HepG2 (cell line): Measurements from ENCODE around the gene HLA-DMB. TPM values are rescaled to one million over a fixed set of nuclear protein-coding genes. Genes with fewer than 3 reads are reported as not detected.

Experiments used
- ARNTL ChIP-seq: sonication (generic); formaldehyde crosslinking; IDR thresholded peaks from 2 replicates; pipeline ENCODE4 v1.4.0; 2020; ENCODE audit warnings: mild to moderate bottlenecking, missing genetic modification reagents
- CBFB ChIP-seq: sonication (generic); formaldehyde crosslinking; IDR thresholded peaks from 2 replicates; pipeline ENCODE4 v1.4.0; 2020; ENCODE audit warnings: missing genetic modification reagents
- CEBPG ChIP-seq: IDR thresholded peaks from 2 replicates; pipeline ENCODE4 v1.6.1; 2016
- IKZF1 ChIP-seq: fragments of 450-650 bp; IDR thresholded peaks from 2 replicates; pipeline ENCODE4 v1.7.1; 2016
- LBX2 ChIP-seq: sonication (generic); formaldehyde crosslinking; IDR thresholded peaks from 2 replicates; pipeline ENCODE4 v1.5.0; 2020; ENCODE audit warnings: missing genetic modification reagents, mild to moderate bottlenecking, borderline replicate concordance
- MED1 ChIP-seq: sonication (generic); formaldehyde crosslinking; IDR thresholded peaks from 2 replicates; pipeline ENCODE4 v1.4.0; 2020; ENCODE audit warnings: missing genetic modification reagents
- NFE2 ChIP-seq: sonication (generic); formaldehyde crosslinking; IDR thresholded peaks from 2 replicates; pipeline ENCODE4 v1.4.0; 2020; ENCODE audit warnings: missing genetic modification reagents
- NR2F1 ChIP-seq, 2 experiments: fragments of 450-650 bp in 1 of 2; formaldehyde crosslinking in 1 of 2; IDR thresholded peaks; 2 replicates each; pipeline versions ENCODE4 v1.5.0 to v1.6.1; 2016 to 2020; ENCODE audit warnings: mild to moderate bottlenecking in 1 of 2, missing compliant biosample characterization in 1 of 2, missing genetic modification reagents in 1 of 2, moderate library complexity in 1 of 2
- NR2F2 ChIP-seq: IDR thresholded peaks from 2 replicates; pipeline ENCODE4 v1.6.1; 2012; ENCODE audit warnings: low read depth, inconsistent platforms, borderline replicate concordance
- SRSF4 ChIP-seq: fragments of 200-400 bp; formaldehyde crosslinking; IDR thresholded peaks from one replicate; pipeline ENCODE4 v1.6.1; 2018; ENCODE audit warnings: mild to moderate bottlenecking, low read depth, low read length, moderate library complexity; ENCODE audit not compliant: poor library complexity, severe bottlenecking
- TBX2 ChIP-seq: sonication (generic); formaldehyde crosslinking; IDR thresholded peaks from 2 replicates; pipeline ENCODE4 v1.5.0; 2020; ENCODE audit warnings: missing genetic modification reagents, mild to moderate bottlenecking, borderline replicate concordance
- TERF1 ChIP-seq: sonication (generic); formaldehyde crosslinking; IDR thresholded peaks from 2 replicates; pipeline ENCODE4 v1.8.0; 2022; ENCODE audit warnings: mild to moderate bottlenecking, missing genetic modification reagents, moderate library complexity
- U2AF2 ChIP-seq: fragments of 200-400 bp; formaldehyde crosslinking; IDR thresholded peaks from 2 replicates; pipeline ENCODE4 v1.6.1; 2017; ENCODE audit warnings: low read depth, mild to moderate bottlenecking, low read length
- ZMYM2 ChIP-seq: sonication (generic); formaldehyde crosslinking; IDR thresholded peaks from 2 replicates; pipeline ENCODE4 v1.8.0; 2022; ENCODE audit warnings: mild to moderate bottlenecking, missing genetic modification reagents
- ZNF256 ChIP-seq: sonication (generic); formaldehyde crosslinking; conservative IDR thresholded peaks from 2 replicates; pipeline ENCODE4 v1.4.0; 2020; ENCODE audit warnings: missing genetic modification reagents
- ZNF407 ChIP-seq: sonication (generic); formaldehyde crosslinking; IDR thresholded peaks from one replicate; pipeline ENCODE4 v1.5.1; 2020; ENCODE audit warnings: mild to moderate bottlenecking, missing genetic modification reagents; ENCODE audit errors: not compliant biosample characterization
- ZNF576 ChIP-seq: sonication (generic); formaldehyde crosslinking; IDR thresholded peaks from 2 replicates; pipeline ENCODE4 v1.4.0; 2020; ENCODE audit warnings: mild to moderate bottlenecking, missing genetic modification reagents
- ZSCAN29 ChIP-seq: sonication (generic); formaldehyde crosslinking; conservative IDR thresholded peaks from 2 replicates; pipeline ENCODE4 v1.4.0; 2020; ENCODE audit warnings: mild to moderate bottlenecking, missing genetic modification reagents
- polyA plus RNA-seq, 8 experiments: library from polyadenylated mRNA; depleted of rRNA in 3 of 8; stranded (reverse) in 7 of 8; unstranded in 1 of 8; fragments of >200 nt; fragmentation: Illumina TruSeq in 4 of 8; extraction: Trizol in 4 of 8; gene quantifications; 2 replicates each; pipeline versions ENCODE4 v1.2.1 to v1.2.3, GENCODE V29; 2011 to 2016; ENCODE audit warnings: low read depth in 4 of 8, missing spikeins in 1 of 8, mixed read lengths in 1 of 8; ENCODE audit not compliant: insufficient read depth in 1 of 8
- total RNA-seq, 5 experiments: library from RNA; depleted of rRNA; stranded (reverse); fragments of >200 nt; fragmentation: Illumina TruSeq; extraction: Trizol; gene quantifications; 2 replicates each; pipeline ENCODE4 v1.2.3, GENCODE V29; 2016; ENCODE audit warnings: low read depth in 1 of 5

HLA-DMB gene
- total and polyA plus RNA-seq, 2 of the 13 experiments (the other 11 are each of a cell fraction or from before 2014, with no cell fraction given), result not detected

GRCh38 chr6:32971581-32972352 lies 30.9 kb upstream of the HLA-DMB start (continued):
- no peak for TF ChIP-seq LBX2 (CRISPR knock-in tag)
- peak; percentile 71 for TF ChIP-seq SRSF4
- no peak; the same call in 1 of the 2 replicates for TF ChIP-seq MED1 (CRISPR knock-in tag)
- peak; percentile 50; the same call in 1 of the 2 replicates for TF ChIP-seq CBFB (CRISPR knock-in tag)
- TF ChIP-seq NR2F1 (CRISPR knock-in tag; IDR thresholded peaks at IDR 0.05), result peak in 1 of 2 experiments; percentile 56; a peak in 1 of 4 replicates
- TF ChIP-seq NFE2 (CRISPR knock-in tag), result no peak
- 0 out of 2 replicates have a peak, but pooled peaks have one; percentile 51 for TF ChIP-seq ZNF256 (CRISPR knock-in tag)
- TF ChIP-seq ZSCAN29 (CRISPR knock-in tag), result no peak
- TF ChIP-seq ZNF576, result 0 out of 2 replicates have a peak, but pooled peaks have one; percentile 17
- no peak for TF ChIP-seq TERF1
- no peak for TF ChIP-seq ZNF407
- peak; percentile 39 for TF ChIP-seq CEBPG
- peak; percentile 62 for TF ChIP-seq ARNTL (CRISPR knock-in tag)
- no peak for TF ChIP-seq IKZF1
- peak; percentile 51; the same call in 1 of the 2 replicates for TF ChIP-seq TBX2 (CRISPR knock-in tag)
- TF ChIP-seq ZMYM2 (CRISPR knock-in tag), result no peak
- TF ChIP-seq U2AF2, result no peak; the same call in 1 of the 2 replicates
- TF ChIP-seq NR2F2, result no peak
